ENCODE results near the gene PCDHA11. TPM values are rescaled to one million over a fixed set of nuclear protein-coding genes. Genes with fewer than 3 reads are reported as not detected.

Gene PCDHA11
- total RNA-seq, 4 donors from 2014 or later: 0.26 to 2.1 (median 0.63) TPM

- Histone ChIP-seq H3K27me3 (no peaks in the 10 kb centered on the region), H3K4me1 (no peaks in the 10 kb centered on the region), H3K4me3 (peak within 1 kb of the TSS; percentile 11 to 28), H3K9me3 (no peaks in the 10 kb centered on the region), H3K27ac (peak within 1 kb of the TSS; percentile 33 to 43), H3K36me3 (no peaks in the 10 kb centered on the region)
- intact Hi-C loops (cut with DNase I; ENCODE audit: low total_unique reads): no loop called here
- TF ChIP-seq POLR2A (IDR thresholded peaks at IDR 0.05) (no peak), CTCF (IDR thresholded peaks at IDR 0.05) (peak; percentile 24 to 37 (median 30))
- DNase-seq: no peak
Observed at GRCh38 chr5:140855772-140856674, 12.7 kb upstream of the PCDHA11 start, which contains the start of gene PCDHA10. TSS of gene PCDHA10 (plus strand) at chr5:140855897. CDS start at chr5:140856049, 152 bp downstream.

GRCh38 chr5:140857177-140857986, 11.4 kb upstream of the PCDHA11 start:
- Histone ChIP-seq H3K9me3 (no peaks in the 10 kb centered on the region), H3K4me1 (no peaks in the 10 kb centered on the region), H3K36me3 (no peaks in the 10 kb centered on the region), H3K4me3 (no peak overlapping the region), H3K27ac (no peak overlapping the region), H3K27me3 (no peaks in the 10 kb centered on the region)
- intact Hi-C loops (cut with DNase I; ENCODE audit: low total_unique reads): no loop called here
- TF ChIP-seq CTCF (IDR thresholded peaks at IDR 0.05) (no peak), POLR2A (IDR thresholded peaks at IDR 0.05) (no peak)
- DNase-seq: no peak

- Histone ChIP-seq H3K4me3 (no peak overlapping the region), H3K36me3 (no peaks in the 10 kb centered on the region), H3K27ac (no peak overlapping the region), H3K9me3 (peaks cover 0 to 4% of the 10 kb centered on the region in 2 donors), H3K4me1 (no peaks in the 10 kb centered on the region), H3K27me3 (no peaks in the 10 kb centered on the region)
- TF ChIP-seq POLR2A (IDR thresholded peaks at IDR 0.05): no peak
- TF ChIP-seq CTCF (IDR thresholded peaks at IDR 0.05): no peak
- no peak for DNase-seq
- intact Hi-C loops (cut with DNase I; ENCODE audit: low total_unique reads): no loop called here
Observed at GRCh38 chr5:140857987-140858240, 10.8 kb upstream of the PCDHA11 start.

- H3K4me1 ChIP-seq: no peaks in the 10 kb centered on the region
- H3K27ac ChIP-seq: no peak overlapping the region
- no peak overlapping the region for H3K4me3 ChIP-seq
- TF ChIP-seq POLR2A (IDR thresholded peaks at IDR 0.05) (no peak), CTCF (IDR thresholded peaks at IDR 0.05) (no peak)
- intact Hi-C loops (cut with DNase I; ENCODE audit: low total_unique reads): no loop called here
- H3K27me3 ChIP-seq: no peaks in the 10 kb centered on the region
- DNase-seq: no peak
- H3K36me3 ChIP-seq: no peaks in the 10 kb centered on the region
- peaks cover 0 to 11% of the 10 kb centered on the region in 2 donors for H3K9me3 ChIP-seq
Observed at GRCh38 chr5:140862441-140863295, 6.1 kb upstream of the PCDHA11 start.
